Lung (tissue), 12 donors: ENCODE results near the gene GORASP1. TPM values are rescaled to one million over a fixed set of nuclear protein-coding genes. Genes with fewer than 3 reads are reported as not detected.
A peak's percentile ranks its signal among the peaks of the same experiment; 100 is the strongest.

Experiments used
- ATAC-seq: fragments of 200-7000 bp; cut with Tn5 transposase; one replicate; pipeline ENCODE4 v1.9.1; 2020; ENCODE audit warnings: moderate number of reproducible peaks; ENCODE audit not compliant: insufficient read depth, low FRiP score
- DNase-seq, 3 donors: peaks; one replicate each; pipeline ENCODE4 v3.0.0-alpha.2; 2013 to 2017
- H3K27ac ChIP-seq, 2 donors: one replicate each; pipeline ENCODE4 v1.5.1; 2013; ENCODE audit warnings: mild to moderate bottlenecking in 2 of 2, moderate library complexity in 2 of 2, control low read depth in 1 of 2, inconsistent platforms in 1 of 2, low read depth in 1 of 2, low read length in 1 of 2
- H3K27me3 ChIP-seq, 3 donors: one replicate each; pipeline ENCODE4 v1.5.1; 2013; ENCODE audit warnings: low read length in 2 of 3; ENCODE audit not compliant: control insufficient read depth in 3 of 3, insufficient read depth in 3 of 3
- H3K36me3 ChIP-seq, 4 donors: one replicate each; pipeline ENCODE4 v1.5.1; 2013; ENCODE audit warnings: low read length in 4 of 4, mild to moderate bottlenecking in 1 of 4, moderate library complexity in 1 of 4; ENCODE audit not compliant: control insufficient read depth in 4 of 4, insufficient read depth in 4 of 4
- H3K4me1 ChIP-seq, 5 donors: one replicate each; pipeline ENCODE4 v1.5.1; 2013; ENCODE audit warnings: low read length in 5 of 5, mild to moderate bottlenecking in 2 of 5, moderate library complexity in 1 of 5; ENCODE audit not compliant: control insufficient read depth in 5 of 5, insufficient read depth in 5 of 5
- H3K4me3 ChIP-seq: one replicate; pipeline ENCODE4 v1.5.1; 2013; ENCODE audit warnings: mild to moderate bottlenecking, control low read depth, moderate library complexity
- H3K9ac ChIP-seq, 2 donors: one replicate each; pipeline ENCODE4 v1.5.1; 2013; ENCODE audit warnings: low read length in 2 of 2, control low read depth in 1 of 2; ENCODE audit not compliant: insufficient read depth in 1 of 2
- H3K9me3 ChIP-seq, 4 donors: one replicate each; pipeline ENCODE4 v1.5.1; 2013; ENCODE audit warnings: low read length in 3 of 4, mild to moderate bottlenecking in 1 of 4, moderate library complexity in 1 of 4; ENCODE audit not compliant: control insufficient read depth in 4 of 4, insufficient read depth in 3 of 4
- WGBS, 2 donors: extraction: QIAGEN DNeasy Blood & Tissue Kit; methylation state at CpG; one replicate each; pipeline ENCODE4 v1.1.7; 2013; 5-methylcytosine and 5-hydroxymethylcytosine counted together
- polyA plus RNA-seq, 2 donors: library from polyadenylated mRNA; stranded (reverse); fragments of 200-250 nt; gene quantifications; one replicate each; pipeline ENCODE4 v1.2.1, GENCODE V29; 2013
- total RNA-seq, 2 donors: library from RNA; depleted of rRNA in 1 of 2; stranded (reverse); fragments of >200 nt in 1 of 2; gene quantifications; one replicate each; pipeline ENCODE4 v1.2.1, GENCODE V29; 2014 to 2021
- TF ChIP-seq, protein P1 (sequence below): IDR thresholded peaks from 2 replicates; pipeline ENCODE4 v1.5.1; 2012; ENCODE audit warnings: mild to moderate bottlenecking; ENCODE audit errors: control extremely low read depth, extremely low read depth
- donor health status: control.
- donor health status: control.
- donor health status: Bipolar disorder and iron deficiency.
- donor health status: healthy.
- donor health status: DM: yes; HTN: yes; CAD: no.

GORASP1 gene
- total and polyA plus RNA-seq, 4 donors: 28.7 to 71.1 (median 48.5) TPM

DNA sequence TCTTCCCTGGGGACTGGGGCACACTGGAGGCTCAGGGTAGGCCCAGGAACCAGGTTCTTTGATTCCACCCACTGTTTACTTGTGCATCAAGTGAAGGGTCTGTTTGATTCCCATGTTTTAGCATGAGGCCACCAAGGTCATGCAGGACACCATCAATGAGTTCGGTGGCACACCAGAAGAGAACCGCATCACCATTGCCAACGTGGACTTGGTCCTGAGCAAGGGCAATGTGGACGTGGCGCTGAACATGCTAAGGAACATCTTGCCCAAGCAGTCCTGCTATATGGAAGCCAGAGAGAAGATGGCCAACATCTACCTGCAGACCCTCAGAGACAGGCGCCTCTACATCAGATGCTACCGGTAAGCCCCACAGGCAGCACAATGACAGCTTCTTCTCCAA, 21.5 kb upstream of the GORASP1 start:
- Histone ChIP-seq H3K4me1 (peaks cover 0 to 25% (median 0%) of the 10 kb centered on the region in 5 donors), H3K27me3 (no peaks in the 10 kb centered on the region), H3K9me3 (no peaks in the 10 kb centered on the region), H3K27ac (no peak overlapping the region), H3K36me3 (peaks cover 0 to 2% (median 0%) of the 10 kb centered on the region in 4 donors), H3K4me3 (no peak overlapping the region), H3K9ac (no peak overlapping the region)
- ATAC-seq (no peak), DNase-seq (no peak)
- TF ChIP-seq, protein P1, sequence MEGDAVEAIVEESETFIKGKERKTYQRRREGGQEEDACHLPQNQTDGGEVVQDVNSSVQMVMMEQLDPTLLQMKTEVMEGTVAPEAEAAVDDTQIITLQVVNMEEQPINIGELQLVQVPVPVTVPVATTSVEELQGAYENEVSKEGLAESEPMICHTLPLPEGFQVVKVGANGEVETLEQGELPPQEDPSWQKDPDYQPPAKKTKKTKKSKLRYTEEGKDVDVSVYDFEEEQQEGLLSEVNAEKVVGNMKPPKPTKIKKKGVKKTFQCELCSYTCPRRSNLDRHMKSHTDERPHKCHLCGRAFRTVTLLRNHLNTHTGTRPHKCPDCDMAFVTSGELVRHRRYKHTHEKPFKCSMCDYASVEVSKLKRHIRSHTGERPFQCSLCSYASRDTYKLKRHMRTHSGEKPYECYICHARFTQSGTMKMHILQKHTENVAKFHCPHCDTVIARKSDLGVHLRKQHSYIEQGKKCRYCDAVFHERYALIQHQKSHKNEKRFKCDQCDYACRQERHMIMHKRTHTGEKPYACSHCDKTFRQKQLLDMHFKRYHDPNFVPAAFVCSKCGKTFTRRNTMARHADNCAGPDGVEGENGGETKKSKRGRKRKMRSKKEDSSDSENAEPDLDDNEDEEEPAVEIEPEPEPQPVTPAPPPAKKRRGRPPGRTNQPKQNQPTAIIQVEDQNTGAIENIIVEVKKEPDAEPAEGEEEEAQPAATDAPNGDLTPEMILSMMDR: no peak
- 96 to 97% methylated on average over 7 of the region's 7 CpGs for WGBS, 2 donors

DNA sequence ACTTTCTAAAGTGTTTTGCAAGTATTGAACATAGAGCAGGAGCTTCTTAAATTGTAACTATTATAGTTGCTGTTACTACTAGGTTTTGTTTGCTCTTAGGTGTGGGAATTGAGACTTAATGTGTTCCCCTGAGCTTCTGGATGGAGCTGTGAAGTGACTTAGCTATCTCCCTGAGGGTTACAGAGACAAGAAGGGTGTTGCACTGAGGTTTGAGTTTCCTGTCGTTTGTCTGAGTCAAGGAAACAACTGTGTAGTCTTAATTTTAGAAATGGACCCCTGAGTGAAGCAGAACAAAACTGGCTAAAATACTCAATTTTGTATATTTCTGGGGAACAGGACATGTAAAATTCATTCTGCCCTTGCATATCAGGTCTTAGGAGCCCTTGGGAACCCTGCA, 20.5 kb upstream of the GORASP1 start:
- ATAC-seq (no peak), DNase-seq (no peak)
- Histone ChIP-seq H3K4me3 (no peak overlapping the region), H3K27ac (no peak overlapping the region), H3K27me3 (no peaks in the 10 kb centered on the region), H3K4me1 (peaks cover 0 to 16% (median 0%) of the 10 kb centered on the region in 5 donors), H3K9ac (no peak overlapping the region), H3K9me3 (no peaks in the 10 kb centered on the region), H3K36me3 (peaks cover 0 to 2% (median 0%) of the 10 kb centered on the region in 4 donors)
- WGBS, 2 donors: 13 to 31% methylated on average over 1 of the region's 1 CpG
- TF ChIP-seq, protein P1: no peak

DNA sequence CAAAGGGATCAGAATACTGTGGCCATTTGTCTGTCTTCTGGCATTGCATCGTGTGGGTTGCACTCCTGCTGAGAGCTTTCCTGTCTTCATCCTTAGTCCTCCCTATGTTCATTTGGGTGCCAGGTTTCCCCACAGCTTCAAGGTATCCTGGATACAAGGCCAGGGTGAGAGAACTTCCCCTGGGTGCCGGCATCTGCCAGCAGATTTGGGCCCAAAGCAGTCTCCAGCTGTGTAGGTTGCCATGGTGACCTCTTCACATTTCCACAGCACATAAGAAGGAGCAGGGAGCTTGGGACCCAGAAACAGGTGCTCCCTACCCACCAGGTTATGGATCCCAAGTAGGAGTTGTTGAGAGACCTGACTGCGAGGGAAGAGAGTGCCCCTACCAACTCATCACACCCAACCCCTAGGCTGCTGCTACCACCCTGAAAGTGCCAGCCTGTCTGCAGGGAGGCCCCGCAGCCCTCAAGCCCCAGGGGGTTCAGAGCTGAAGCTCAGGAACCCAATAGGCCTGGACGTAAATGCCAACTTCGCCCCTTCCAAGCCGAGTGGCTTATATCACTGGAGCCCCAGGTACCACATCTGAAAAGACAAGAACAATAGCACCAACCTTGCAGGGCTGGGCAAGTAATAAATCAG, 20.0 kb upstream of the GORASP1 start:
- ATAC-seq: no peak
- peaks cover 0 to 2% (median 0%) of the 10 kb centered on the region in 4 donors for H3K36me3 ChIP-seq
- DNase-seq: no peak
- TF ChIP-seq, protein P1: no peak
- no peak overlapping the region for H3K4me3 ChIP-seq
- H3K27ac ChIP-seq: peak overlapping the region in 1 of 2 donors; percentile 12
- H3K4me1 ChIP-seq: peaks cover 0 to 12% (median 0%) of the 10 kb centered on the region in 5 donors
- WGBS, 2 donors: 67 to 82% methylated on average over 7 of the region's 7 CpGs
- no peaks in the 10 kb centered on the region for H3K9me3 ChIP-seq
- no peaks in the 10 kb centered on the region for H3K27me3 ChIP-seq
- H3K9ac ChIP-seq: no peak overlapping the region
